Mucosa of gallbladder (tissue), 1 donor: ENCODE results near the gene CSNK1G2. TPM values are rescaled to one million over a fixed set of nuclear protein-coding genes. Genes with fewer than 3 reads are reported as not detected.
"Not testable (repeated sequence)": the region's sequence is repeated elsewhere in the genome, so short reads cannot be mapped to it uniquely, and the experiment has no call there.

Experiments used
- DNase-seq: peaks from one replicate; pipeline ENCODE4 v3.0.0-alpha.2; 2020; ENCODE audit warnings: low spot score
- total RNA-seq: library from RNA; stranded (reverse); gene quantifications from one replicate; pipeline ENCODE4 v1.2.1, GENCODE V29; 2021
- donor health status: DM: no; HTN: no; CAD: no.

The CSNK1G2 gene
- total RNA-seq, 1 donor from 2014 or later: 77.5 TPM

DNA sequence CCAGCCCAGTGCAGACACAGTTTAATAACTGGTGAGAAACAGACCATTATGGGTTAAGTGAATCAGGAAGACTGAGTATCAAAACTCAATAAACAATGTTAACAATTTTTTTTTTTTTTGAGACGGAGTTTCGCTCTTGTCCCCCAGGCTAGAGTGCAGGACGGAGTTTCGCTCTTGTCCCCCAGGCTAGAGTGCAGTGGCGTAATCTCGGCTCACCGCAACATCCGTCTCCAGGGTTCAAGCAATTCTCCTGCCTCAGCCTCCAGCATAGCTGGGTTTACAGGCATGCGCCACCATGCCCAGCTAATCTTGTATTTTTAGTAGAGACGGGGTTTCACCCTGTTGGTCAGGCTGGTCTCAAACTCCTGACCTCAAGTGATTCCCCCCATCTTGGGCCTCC lies 47.5 kb downstream of the CSNK1G2 start:
- not testable (repeated sequence) for DNase-seq

DNA sequence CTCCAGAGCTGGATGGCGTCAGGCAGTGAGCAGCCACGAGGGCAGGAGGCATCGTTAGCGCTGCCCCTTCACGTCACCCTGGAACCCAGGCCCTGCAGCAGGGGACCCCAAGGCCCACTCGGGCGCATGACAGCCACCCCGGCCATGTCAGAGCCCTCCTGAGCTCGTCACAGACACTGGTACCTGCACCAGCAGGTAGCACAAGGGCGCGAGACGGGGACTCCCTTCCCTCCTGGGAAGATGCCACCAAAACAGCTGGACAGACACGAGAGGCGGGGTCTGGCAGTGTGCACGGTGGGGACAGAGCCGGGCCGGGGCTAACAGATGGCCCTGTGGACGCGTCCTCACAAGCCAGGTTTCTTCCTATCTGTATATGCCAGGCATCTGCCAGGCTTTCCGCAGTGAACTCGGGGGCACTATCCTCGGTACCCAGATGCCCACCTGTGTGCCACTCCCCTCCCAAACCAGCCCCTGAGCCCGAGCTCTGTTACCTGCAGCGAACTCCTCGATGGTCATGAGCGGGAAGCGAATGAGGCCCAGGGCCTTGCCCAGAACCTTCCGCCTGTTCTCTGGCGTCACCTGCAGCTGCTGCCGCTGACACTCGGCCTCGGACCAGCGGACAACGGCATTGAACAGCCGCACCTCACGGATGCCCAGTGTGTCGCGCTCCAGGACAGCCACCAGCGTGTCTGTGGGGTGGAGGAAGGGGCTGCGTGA lies 48.7 kb downstream of the CSNK1G2 start:
- no peak for DNase-seq

DNA sequence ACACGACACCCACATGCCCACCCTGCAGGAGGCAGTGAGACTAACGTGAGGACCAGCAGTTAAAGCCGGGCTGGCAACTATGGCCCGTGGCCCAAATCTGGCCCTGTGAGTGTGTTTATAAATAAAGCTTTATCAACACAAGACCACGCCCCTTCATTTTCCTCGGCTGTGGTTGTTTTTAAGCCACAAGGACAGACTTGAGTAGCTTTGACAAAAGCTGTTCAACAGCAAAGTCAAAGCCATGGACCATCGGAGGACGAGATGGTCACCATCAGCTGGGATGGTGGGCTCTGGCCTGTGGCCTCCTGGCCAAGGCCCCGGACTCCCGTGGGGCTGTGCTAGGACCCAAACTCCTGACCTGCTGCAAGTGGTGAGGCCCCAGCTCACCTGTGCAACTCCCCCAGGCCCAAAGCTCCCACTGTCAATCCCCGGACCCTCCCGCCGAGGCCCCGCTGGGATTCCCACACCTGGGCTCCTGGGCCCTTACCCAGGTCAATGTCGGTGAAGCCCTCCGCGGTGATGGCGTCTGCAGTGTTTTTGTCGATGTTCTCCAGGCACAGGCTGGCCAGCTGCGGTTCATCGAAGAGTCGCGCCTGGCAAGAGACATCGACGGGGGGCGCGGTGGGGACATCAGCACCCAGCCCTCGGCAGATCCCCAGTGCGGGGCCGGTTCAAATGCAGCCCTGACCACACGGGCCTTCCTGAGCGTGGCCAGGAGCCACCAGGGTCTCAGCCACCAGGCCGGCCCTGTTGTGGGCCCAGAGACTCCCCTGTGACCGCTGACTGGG lies 49.5 kb downstream of the CSNK1G2 start:
- DNase-seq: no peak

- no peak for DNase-seq
Observed at GRCh38 chr19:1991018-1991913, 50.3 kb downstream of the CSNK1G2 start.

GRCh38 chr19:1992759-1993260 lies 51.8 kb downstream of the CSNK1G2 start:
- DNase-seq: no peak

DNA sequence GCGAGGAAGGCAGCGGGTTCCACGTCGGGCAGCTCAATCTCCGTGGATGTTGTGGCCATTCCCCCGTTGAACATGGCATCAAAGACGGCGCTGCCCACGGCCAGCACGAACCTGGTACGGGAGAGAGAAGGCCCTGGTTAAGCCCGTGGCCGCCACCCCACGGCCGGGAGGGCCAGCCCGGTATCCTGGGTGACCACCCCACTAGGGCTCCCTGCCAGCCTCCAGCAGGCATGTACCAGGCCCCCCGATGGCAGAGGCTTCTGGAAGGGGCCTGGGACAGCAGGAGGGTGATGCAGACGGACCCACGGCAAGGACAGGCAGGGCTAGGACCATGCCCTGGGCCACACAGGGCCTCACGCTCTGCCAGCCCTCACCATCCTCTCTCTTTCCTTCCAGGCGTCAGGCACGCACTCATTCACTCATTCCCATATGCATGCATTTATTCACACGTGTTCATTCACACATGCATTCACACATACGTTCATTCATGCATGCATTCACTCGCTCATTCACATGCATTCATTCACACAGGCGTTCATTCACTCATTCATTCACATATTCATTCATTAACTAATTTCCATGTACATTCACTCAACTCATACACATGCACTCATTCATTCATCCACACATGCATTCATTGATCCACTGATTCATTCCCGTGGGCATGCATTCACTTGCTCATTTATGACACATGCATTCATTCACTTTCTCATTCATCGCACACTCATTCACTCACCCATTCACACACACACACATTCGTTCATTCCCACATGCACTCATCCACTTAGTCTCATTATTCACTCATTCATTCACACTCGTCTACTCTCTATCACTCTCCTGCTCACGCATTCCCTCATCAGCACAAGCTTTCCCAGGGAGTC lies 56.6 kb downstream of the CSNK1G2 start:
- no peak for DNase-seq

DNA sequence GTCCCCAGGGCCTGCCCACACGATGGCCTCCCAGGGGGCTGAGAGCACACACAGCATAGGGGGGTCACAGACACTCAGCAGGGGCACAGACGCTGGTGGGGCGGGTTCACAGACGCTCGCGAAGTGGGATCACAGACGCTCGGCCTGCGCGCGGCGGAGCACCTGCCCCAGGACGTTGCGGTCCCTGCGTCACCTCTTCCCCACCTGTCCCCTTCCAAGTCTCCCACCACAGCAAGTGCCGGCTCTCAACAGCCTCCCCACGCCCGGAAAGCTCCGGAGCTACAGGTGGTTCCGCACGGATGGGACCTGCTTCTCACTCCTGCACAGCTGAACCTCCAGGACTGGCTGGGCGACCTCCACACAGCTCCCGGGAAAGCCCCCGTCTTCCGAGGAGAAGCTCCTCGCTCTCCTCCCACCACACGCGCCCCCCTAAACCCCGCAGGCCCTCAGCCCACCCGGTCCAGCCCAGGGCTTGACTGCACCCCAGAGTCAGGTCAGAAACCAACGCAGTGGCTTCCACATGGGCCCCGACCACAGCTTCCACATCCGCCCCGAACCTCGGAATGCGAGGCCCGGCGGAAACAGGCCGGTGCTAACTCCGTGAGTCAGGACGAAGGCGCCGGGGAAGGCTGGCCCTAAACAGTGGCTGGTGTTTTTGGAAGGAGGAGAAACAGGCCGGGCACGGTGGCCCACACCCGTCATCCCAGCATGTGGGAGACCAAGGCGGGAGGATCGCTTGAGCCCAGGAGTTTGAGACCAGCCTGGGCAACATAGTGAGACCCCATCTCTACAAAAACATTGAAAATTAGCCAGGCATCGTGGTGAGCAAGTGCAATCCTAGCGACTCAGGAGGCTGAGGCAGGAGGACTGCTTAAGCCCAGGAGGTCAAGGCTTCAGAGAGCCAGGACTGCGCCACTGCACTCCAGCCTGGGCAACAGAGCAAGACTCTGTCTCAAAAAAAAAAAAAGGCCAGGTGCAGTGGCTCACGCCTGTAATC lies 58.0 kb downstream of the CSNK1G2 start:
- DNase-seq: no peak

GRCh38 chr19:1999856-2000515 lies 59.0 kb downstream of the CSNK1G2 start:
- no peak for DNase-seq

- no peak for DNase-seq
Observed at GRCh38 chr19:2003874-2004273, 62.9 kb downstream of the CSNK1G2 start.

DNA sequence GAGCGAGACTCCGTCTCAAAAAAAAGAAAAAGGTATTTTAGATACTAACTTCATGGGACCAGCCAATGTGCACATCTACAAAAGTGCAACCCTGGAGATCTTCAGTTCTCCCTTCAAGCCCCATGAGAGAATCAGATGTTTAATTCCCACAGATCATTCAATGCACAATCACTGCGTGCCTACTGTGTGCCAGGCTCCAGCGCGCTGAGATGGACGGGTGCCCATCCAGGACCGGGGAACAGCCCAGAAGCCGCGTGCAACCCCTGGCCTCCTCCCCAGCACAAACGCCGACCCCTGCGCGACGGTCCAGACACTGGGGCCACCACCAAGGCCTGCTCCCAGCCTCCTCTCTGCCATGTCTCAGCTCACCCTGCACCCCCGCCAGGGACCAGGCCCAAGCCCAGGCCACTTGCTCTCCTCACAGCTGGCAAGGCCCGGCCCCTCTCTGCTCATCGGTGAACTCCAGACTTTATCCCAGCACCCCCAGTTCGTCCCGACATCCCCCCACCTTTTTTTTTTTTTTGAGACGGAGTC lies 69.2 kb downstream of the CSNK1G2 start:
- DNase-seq: no peak

DNA sequence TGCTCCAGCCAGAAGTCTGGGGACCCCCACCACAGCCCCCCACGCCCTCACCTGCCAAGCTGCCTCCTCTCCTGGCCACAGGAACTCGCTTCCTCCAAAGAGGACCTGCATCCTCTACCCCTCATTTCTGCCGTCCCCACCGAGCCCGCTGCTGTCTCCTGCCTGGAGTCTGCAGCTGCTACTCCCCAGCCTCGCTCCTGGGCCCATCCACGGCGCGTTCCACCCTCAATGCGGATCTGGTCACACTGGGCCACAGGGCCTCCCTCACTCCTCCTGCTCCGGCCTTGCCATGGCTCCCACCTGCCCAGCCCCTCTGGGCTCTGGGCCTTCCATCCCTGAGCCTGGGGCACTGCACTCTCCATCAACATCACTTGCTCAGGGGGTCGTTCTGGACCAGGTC lies 70.2 kb downstream of the CSNK1G2 start:
- no peak for DNase-seq

GRCh38 chr19:2012941-2013682 lies 72.1 kb downstream of the CSNK1G2 start:
- DNase-seq: no peak

DNA sequence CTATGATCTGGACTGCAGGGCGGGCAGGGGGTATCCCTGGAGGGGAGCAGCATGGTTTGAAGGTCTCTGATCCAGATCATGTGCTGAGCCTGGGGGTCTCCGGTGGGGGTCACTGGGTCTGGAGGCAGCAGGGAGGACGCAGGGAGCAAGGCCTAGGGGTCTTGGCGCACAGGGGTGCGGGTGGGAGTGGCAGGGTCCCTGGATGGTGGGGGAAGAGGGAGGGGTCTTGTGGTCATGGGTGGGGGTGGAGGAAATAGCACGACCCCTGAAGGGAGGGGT lies 72.7 kb downstream of the CSNK1G2 start:
- DNase-seq: no peak

DNA sequence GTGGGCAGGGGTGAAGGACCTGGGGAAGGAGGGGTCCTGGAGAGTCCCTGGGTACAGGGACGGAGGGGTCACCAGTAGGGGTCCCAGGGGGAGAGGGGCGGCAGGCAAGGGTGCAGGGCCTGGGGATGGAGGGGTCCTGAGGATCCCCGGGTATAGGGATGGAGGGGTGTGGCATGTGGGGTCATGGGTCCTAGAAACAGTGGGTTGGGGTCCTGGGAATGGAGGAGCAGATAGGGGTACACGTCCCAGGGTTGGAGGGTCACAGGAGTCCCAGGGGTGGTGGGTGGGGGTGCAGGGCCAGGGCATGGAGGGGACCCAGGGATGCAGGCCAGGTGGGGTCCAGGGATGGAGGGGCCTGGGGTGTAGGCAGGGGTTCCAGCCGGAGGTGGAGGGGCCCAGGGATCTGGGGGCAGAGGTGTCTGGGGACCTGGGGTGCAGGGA lies 73.2 kb downstream of the CSNK1G2 start:
- DNase-seq: no peak

DNA sequence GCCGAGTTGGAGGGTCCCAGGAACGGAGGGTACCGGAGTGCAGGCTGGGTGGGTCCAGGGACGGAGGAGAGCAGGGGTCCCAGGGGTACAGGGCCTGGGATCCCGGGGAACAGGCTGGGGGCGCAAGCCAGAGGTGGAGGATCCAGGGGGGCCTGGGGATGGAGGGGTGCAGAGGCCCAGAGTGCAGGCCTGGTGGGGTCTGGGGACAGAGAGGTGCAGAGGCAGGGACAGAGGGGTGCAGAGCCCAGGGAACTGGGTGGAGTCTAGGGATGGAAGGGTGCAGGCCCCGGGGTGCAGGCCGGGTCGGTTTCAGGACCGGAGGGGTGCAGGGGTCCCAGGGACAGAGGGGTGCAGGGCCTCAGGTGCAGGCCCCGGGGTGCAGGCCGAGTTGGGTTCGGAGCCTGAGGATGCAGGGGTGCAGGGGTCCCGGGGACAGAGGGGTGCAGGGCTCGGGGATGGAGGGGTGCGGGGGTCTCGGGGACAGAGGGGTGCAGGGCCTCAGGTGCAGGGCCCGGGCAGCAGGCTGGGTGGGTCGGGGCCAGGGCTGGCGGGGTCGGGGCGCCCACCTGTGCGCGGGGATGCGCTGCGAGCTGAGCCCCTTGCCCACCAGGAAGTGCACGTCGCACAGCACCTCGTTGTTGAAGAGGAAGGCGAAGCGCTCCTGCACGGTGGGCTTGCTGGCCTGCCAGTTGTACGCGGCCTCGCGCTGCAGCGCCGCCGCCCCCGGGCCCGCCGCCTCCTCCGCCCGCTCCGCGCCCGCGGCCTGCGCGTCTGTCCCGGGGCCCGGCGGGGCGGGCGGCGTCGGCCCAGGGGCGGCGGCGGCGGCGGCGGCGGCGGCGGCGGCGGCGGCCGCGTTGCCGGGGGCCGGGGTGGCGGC lies 74.0 kb downstream of the CSNK1G2 start:
- DNase-seq: no peak

- peak; percentile 47 for DNase-seq
Observed at GRCh38 chr19:2015608-2015950, 74.6 kb downstream of the CSNK1G2 start, which contains the start of gene BTBD2. TSS of gene BTBD2 (minus strand) at chr19:2015714. CDS start at chr19:2015703, 11 bp downstream.

DNA sequence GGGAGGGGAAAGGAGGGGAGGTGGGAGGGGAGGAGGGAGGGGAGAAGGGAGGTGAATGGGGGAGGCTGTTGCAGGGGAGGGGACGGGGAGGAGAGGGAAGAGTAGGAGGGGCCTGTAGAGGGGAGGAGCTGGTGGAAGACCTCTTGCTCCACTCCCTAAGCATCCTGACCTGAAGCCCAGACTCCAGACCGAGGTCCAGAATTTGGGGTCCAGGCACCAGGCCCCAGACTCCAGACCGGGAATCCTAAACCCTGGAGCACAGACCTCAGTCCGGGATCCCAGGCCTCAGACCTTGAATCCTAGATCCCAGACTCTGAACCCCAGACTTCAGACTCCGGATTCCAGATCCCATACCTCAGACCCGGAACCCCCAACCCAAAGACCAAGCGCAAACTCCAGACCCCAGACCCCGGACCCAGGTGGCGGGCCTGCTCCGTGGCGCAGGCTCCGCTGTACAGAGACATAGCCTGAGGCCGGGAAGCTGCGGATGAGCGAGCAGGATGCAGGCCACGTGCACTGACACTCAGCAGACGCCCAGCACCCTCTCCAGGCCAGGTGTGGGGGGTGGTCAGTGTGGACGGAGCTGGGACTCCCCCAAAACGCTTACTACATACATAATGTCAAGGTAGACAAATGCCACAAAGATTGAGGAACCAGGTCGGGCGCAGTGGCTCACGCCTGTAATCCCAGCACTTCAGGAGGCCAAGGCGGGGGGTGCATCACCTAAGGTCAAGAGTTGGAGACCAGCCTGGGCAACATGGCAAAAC lies 75.3 kb downstream of the CSNK1G2 start:
- peak; percentile 75 for DNase-seq
